ENCODE results near the gene TROAP.
A peak's percentile ranks its signal among the peaks of the same experiment; 100 is the strongest.

TROAP gene

GRCh38 chr12:49352351-49352750, 29.3 kb downstream of the TROAP start (continued):
- TF ChIP-seq ZNF585B (tag by site-specific recombination; IDR thresholded peaks at IDR 0.05) (no peak), KLF1 (tag by site-specific recombination; IDR thresholded peaks at IDR 0.05) (no peak), ZNF623 (tag by site-specific recombination; IDR thresholded peaks at IDR 0.05) (peak; percentile 69), ZNF324 (tag by site-specific recombination; IDR thresholded peaks at IDR 0.05) (no peak), ZBTB21 (tag by site-specific recombination; IDR thresholded peaks at IDR 0.05) (peak; percentile 35; the same call in 1 of the 2 replicates), ZNF350 (tag by site-specific recombination; IDR thresholded peaks at IDR 0.05) (no peak), ZNF239 (tag by site-specific recombination; IDR thresholded peaks at IDR 0.05) (no peak), GLI2 (tag by site-specific recombination; IDR thresholded peaks at IDR 0.05; ENCODE audit: borderline replicate concordance, low read depth) (peak; percentile 52; the same call in 1 of the 2 replicates), ZNF311 (tag by site-specific recombination; IDR thresholded peaks at IDR 0.05; ENCODE audit: borderline replicate concordance) (no peak), ZNF664 (tag by site-specific recombination; IDR thresholded peaks at IDR 0.05) (peak; percentile 44; the same call in 1 of the 2 replicates), ZNF292 (tag by site-specific recombination; IDR thresholded peaks at IDR 0.05; ENCODE audit: borderline replicate concordance, low read depth) (peak; percentile 68; the same call in 1 of the 2 replicates), ZSCAN30 (tag by site-specific recombination; IDR thresholded peaks at IDR 0.05) (no peak), ZFP3 (tag by site-specific recombination; IDR thresholded peaks at IDR 0.05; ENCODE audit: low read depth) (0 out of 2 replicates have a peak, but pooled peaks have one; percentile 16), ZNF513 (tag by site-specific recombination; IDR thresholded peaks at IDR 0.05) (no peak)
- TF ChIP-seq, protein P1, sequence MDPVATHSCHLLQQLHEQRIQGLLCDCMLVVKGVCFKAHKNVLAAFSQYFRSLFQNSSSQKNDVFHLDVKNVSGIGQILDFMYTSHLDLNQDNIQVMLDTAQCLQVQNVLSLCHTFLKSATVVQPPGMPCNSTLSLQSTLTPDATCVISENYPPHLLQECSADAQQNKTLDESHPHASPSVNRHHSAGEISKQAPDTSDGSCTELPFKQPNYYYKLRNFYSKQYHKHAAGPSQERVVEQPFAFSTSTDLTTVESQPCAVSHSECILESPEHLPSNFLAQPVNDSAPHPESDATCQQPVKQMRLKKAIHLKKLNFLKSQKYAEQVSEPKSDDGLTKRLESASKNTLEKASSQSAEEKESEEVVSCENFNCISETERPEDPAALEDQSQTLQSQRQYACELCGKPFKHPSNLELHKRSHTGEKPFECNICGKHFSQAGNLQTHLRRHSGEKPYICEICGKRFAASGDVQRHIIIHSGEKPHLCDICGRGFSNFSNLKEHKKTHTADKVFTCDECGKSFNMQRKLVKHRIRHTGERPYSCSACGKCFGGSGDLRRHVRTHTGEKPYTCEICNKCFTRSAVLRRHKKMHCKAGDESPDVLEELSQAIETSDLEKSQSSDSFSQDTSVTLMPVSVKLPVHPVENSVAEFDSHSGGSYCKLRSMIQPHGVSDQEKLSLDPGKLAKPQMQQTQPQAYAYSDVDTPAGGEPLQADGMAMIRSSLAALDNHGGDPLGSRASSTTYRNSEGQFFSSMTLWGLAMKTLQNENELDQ (tag by site-specific recombination; IDR thresholded peaks at IDR 0.05; ENCODE audit: low read depth), result no peak

- CTCF ChIA-PET, result interaction anchor here (0.7 to 11.9 kb wide), 13 partner anchors 8 to 471 kb away, joined by 3 to 517 read pairs (median 41); partner anchors contain the start of genes C1QL4, DNAJC22, PRPH and SPATS2
- POLR2A ChIA-PET, result no interaction called here
- no peaks in the 10 kb centered on the region for H3K4me1 ChIP-seq (ENCODE audit: control insufficient read depth, insufficient read depth, low read length)
- no peak overlapping the region for H3K4me3 ChIP-seq (ENCODE audit: low read depth, low read length)
- no peaks in the 10 kb centered on the region for H3K9me3 ChIP-seq (ENCODE audit: control insufficient read depth, insufficient read depth, low read depth, low read length)
- H3K27ac ChIP-seq (ENCODE audit: extremely low read depth, low read depth, low read length), result no peak overlapping the region
- TF ChIP-seq, protein P2, sequence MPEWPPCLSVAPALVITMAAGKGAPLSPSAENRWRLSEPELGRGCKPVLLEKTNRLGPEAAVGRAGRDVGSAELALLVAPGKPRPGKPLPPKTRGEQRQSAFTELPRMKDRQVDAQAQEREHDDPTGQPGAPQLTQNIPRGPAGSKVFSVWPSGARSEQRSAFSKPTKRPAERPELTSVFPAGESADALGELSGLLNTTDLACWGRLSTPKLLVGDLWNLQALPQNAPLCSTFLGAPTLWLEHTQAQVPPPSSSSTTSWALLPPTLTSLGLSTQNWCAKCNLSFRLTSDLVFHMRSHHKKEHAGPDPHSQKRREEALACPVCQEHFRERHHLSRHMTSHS (tag by site-specific recombination; IDR thresholded peaks at IDR 0.05), result no peak
- no peak for TF ChIP-seq ZNF692 (tag by site-specific recombination; IDR thresholded peaks at IDR 0.05)
- no peak for TF ChIP-seq ZNF792 (tag by site-specific recombination; IDR thresholded peaks at IDR 0.05)
- peak; percentile 85 for TF ChIP-seq ZNF121 (tag by site-specific recombination; IDR thresholded peaks at IDR 0.05)
- TF ChIP-seq ZNF843 (tag by site-specific recombination; IDR thresholded peaks at IDR 0.05), result no peak
- TF ChIP-seq ZNF561 (tag by site-specific recombination; IDR thresholded peaks at IDR 0.05; ENCODE audit: borderline replicate concordance), result no peak
- H3K36me3 ChIP-seq (ENCODE audit: control insufficient read depth in 2 of 2, insufficient read depth in 1 of 2, low read length in 2 of 2), result no peaks in the 10 kb centered on the region
Measured at GRCh38 chr12:49355913-49356312, 32.9 kb downstream of the TROAP start.

All from HEK293 (cell line).